Bladder microvascular endothelial cell (primary cell): ENCODE data around the gene TRA2B. TPM values are rescaled to one million over a fixed set of nuclear protein-coding genes. Genes with fewer than 3 reads are reported as not detected.

Experiments
- total RNA-seq: library from RNA; depleted of rRNA; stranded (reverse); fragments of >200 nt; gene quantifications from 2 replicates; pipeline ENCODE4 v1.2.3, GENCODE V29; 2014

The TRA2B gene
- total RNA-seq, result 188 and 217 TPM in 2 replicates

DNA sequence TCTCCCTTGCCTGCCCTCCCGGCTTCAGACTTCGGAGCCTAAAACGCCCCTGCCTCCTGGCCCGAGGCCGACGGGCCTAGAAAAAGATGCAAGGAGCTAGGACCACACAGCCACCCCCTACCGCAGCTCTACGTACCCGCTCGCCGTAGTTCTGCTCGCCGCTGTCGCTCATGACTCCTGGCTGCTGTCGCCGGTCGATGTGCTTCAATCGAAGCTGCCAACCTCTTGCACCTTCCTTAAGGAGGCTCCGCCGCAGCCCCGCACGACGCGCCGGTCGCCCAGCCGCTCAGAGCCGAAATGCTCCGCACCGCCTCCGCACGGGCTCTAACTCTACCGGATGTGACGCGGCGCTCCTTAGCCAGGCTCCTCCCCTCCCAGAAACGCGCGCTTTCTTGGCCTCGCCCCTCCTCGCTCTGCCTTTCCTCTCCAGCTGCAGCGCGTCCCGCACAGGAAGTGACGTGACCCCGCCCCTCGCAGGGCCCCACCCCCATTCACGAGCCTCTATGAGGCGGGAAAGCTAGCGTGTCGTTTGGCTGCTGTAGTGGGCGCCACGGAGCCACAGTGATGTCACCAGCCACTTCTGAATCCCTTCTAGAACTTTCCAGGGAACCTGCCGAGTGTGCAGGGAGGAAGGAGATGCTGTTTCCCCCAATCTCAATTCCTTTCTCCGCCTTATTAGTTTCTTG lies at the start of gene TRA2B:
TRA2B (minus strand) TSS at position 326 of the 686 bp plus-strand sequence; CDS start at position 172, 154 bp downstream.

Other genes with a start within 250 kb of the TRA2B start
- gene IGF2BP2, start 113.0 kb downstream of the TRA2B start, total RNA-seq, result 15.9 and 60.4 TPM in 2 replicates
- 8.9 and 9.9 TPM in 2 replicates for gene ETV5, start 171.1 kb upstream of the TRA2B start, total RNA-seq